GM21526 (cell line): ENCODE results near the gene UGT2A3.

Experiments used
- ATAC-seq: cut with Tn5 transposase; IDR thresholded peaks from one replicate; pipeline ENCODE4 v1.9.1; 2021; ENCODE audit warnings: moderate library complexity; ENCODE audit not compliant: unreplicated experiment, low FRiP score

UGT2A3 gene

GRCh38 chr4:68917016-68917415 is 34.6 kb downstream of the UGT2A3 start:
- no peak for ATAC-seq

- ATAC-seq, result no peak
Measured at GRCh38 chr4:68912807-68913206, 38.8 kb downstream of the UGT2A3 start.

- no peak for ATAC-seq
Measured at GRCh38 chr4:68909385-68909784, 42.2 kb downstream of the UGT2A3 start.

- ATAC-seq, result no peak
Measured at GRCh38 chr4:68907788-68908700, 43.6 kb downstream of the UGT2A3 start.

- no peak for ATAC-seq
Measured at GRCh38 chr4:68907245-68907644, 44.4 kb downstream of the UGT2A3 start.

- no peak for ATAC-seq
Measured at GRCh38 chr4:68906780-68907137, 44.8 kb downstream of the UGT2A3 start.

- no peak for ATAC-seq
Measured at GRCh38 chr4:68905939-68906779, 45.4 kb downstream of the UGT2A3 start.

- no peak for ATAC-seq
Measured at GRCh38 chr4:68905598-68905938, 46.0 kb downstream of the UGT2A3 start.

GRCh38 chr4:68904786-68905185 is 46.8 kb downstream of the UGT2A3 start:
- no peak for ATAC-seq

GRCh38 chr4:68896749-68897148 is 54.9 kb downstream of the UGT2A3 start:
- no peak for ATAC-seq

GRCh38 chr4:68895561-68896198 is 55.9 kb downstream of the UGT2A3 start:
- ATAC-seq, result no peak

GRCh38 chr4:68892861-68893260 is 58.7 kb downstream of the UGT2A3 start:
- ATAC-seq, result no peak

- ATAC-seq, result no peak
Measured at GRCh38 chr4:68891678-68892077, 59.9 kb downstream of the UGT2A3 start.

GRCh38 chr4:68885545-68885944 is 66.1 kb downstream of the UGT2A3 start:
- no peak for ATAC-seq

- no peak for ATAC-seq
Measured at GRCh38 chr4:68883870-68884269, 67.7 kb downstream of the UGT2A3 start.
